Peyer's patch (tissue), 4 donors: ENCODE measurements around the gene CDKN2B.

Source experiments
- CTCF ChIP-seq, 6 experiments: fragments of 450-650 bp in 4 of 6; fragments of 200-600 bp in 2 of 6; sonication (generic) in 1 of 6; IDR thresholded peaks; one replicate each; pipeline ENCODE4 v1.5.1; 2017 to 2019; ENCODE audit warnings: antibody characterized with exemption in 6 of 6, mild to moderate bottlenecking in 3 of 6, moderate library complexity in 1 of 6
- POLR2A ChIP-seq, 2 donors: fragments of 450-650 bp; IDR thresholded peaks; one replicate each; pipeline ENCODE4 v1.5.1; 2017; ENCODE audit warnings: antibody characterized with exemption in 2 of 2, mild to moderate bottlenecking in 2 of 2, moderate library complexity in 2 of 2

- TF ChIP-seq CTCF (IDR thresholded peaks at IDR 0.05) (no peak), POLR2A (IDR thresholded peaks at IDR 0.05) (no peak)
Measured at GRCh38 chr9:21974722-21975409, 34.2 kb downstream of the CDKN2B start.
